Body of pancreas (tissue), 4 donors: ENCODE measurements around the gene PLCH1. TPM values are rescaled to one million over a fixed set of nuclear protein-coding genes. Genes with fewer than 3 reads are reported as not detected.

Experiments used
- ATAC-seq: fragments of 150-250 bp; one replicate; pipeline ENCODE4 v1.9.1; 2016
- DNase-seq, 4 donors: peaks; one replicate each; pipeline ENCODE4 v3.0.0-alpha.2; 2019
- H3K27ac ChIP-seq, 4 donors: fragments of 200-600 bp; sonication (generic); 1 replicate in 3 of 4; 2 replicates in 1 of 4; pipeline versions ENCODE4 v1.5.1 to v1.6.1; 2016 to 2019; ENCODE audit warnings: mild to moderate bottlenecking in 1 of 4, mixed read lengths in 1 of 4, moderate library complexity in 1 of 4
- H3K27me3 ChIP-seq, 2 donors: fragments of 200-600 bp; sonication (generic); one replicate each; pipeline ENCODE4 v1.6.0; 2016; ENCODE audit warnings: mild to moderate bottlenecking in 1 of 2
- H3K36me3 ChIP-seq, 2 donors: fragments of 200-600 bp; sonication (generic); replicated peaks in 1 of 2; 2 replicates each; pipeline ENCODE4 v1.5.1; 2016; ENCODE audit warnings: low read depth in 2 of 2; ENCODE audit not compliant: insufficient read depth in 1 of 2
- H3K4me1 ChIP-seq: fragments of 200-600 bp; sonication (generic); one replicate; pipeline ENCODE4 v1.6.0; 2016
- H3K4me3 ChIP-seq, 2 donors: fragments of 200-600 bp; sonication (generic); 1 replicate in 1 of 2; 2 replicates in 1 of 2; pipeline ENCODE4 v1.5.1; 2016 to 2019
- H3K9me3 ChIP-seq, 3 donors: fragments of 200-600 bp; sonication (generic); 1 replicate in 2 of 3; 2 replicates in 1 of 3; pipeline ENCODE4 v1.5.1; 2016
- POLR2A ChIP-seq, 3 donors: fragments of 450-650 bp; IDR thresholded peaks; one replicate each; pipeline ENCODE4 v1.6.1; 2016; ENCODE audit warnings: antibody characterized with exemption in 3 of 3, mild to moderate bottlenecking in 2 of 3
- WGBS, 2 donors: methylation state at CpG; one replicate each; pipeline ENCODE4 v1.1.5; 2017; 5-methylcytosine and 5-hydroxymethylcytosine counted together
- intact Hi-C: fragments of 100-400 bp; cut with DNase I; formaldehyde crosslinking; loops from one replicate; pipeline ENCODE4 v1.15.1; 2023
- total RNA-seq, 2 donors: library from RNA; depleted of rRNA; stranded (reverse); fragments of >200 nt; gene quantifications; one replicate each; pipeline ENCODE4 v1.1.0, GENCODE V29; 2016
- TF ChIP-seq, protein P1 (sequence below), 7 experiments: fragments of 450-650 bp in 4 of 7; fragments of 200-600 bp in 3 of 7; sonication (generic) in 3 of 7; IDR thresholded peaks; one replicate each; pipeline ENCODE4 v1.5.1; 2016 to 2019; ENCODE audit warnings: antibody characterized with exemption in 7 of 7

Gene PLCH1
- total RNA-seq, 2 donors from 2014 or later, result 3.0 to 5.2 TPM

DNA sequence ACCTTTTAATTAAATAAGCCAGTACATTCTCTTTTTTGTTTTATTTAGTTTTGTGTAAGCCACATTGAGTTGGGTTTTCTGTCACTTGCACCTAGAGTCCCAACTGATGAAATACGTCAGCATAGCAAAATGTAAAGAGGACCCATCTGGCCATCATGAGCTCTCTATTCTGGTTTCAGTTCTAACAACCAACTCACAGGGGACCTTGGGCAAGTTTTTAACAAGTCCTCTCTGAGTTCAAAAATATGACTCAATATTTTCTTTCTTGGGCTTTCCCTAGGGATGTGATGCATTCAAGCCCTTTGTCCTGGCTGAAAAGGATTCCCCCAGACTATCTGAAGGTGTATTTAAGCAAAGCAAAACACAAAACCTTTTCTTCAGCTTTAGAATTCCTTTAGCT lies 32.9 kb downstream of the PLCH1 start:
- intact Hi-C loops, result no loop called here
- 89% methylated on average over 1 of the region's 1 CpG for WGBS, 2 donors
- no peaks in the 10 kb centered on the region for H3K36me3 ChIP-seq
- H3K9me3 ChIP-seq, result no peaks in the 10 kb centered on the region
- no peaks in the 10 kb centered on the region for H3K4me1 ChIP-seq
- no peak overlapping the region for H3K27ac ChIP-seq
- ATAC-seq (no peak), DNase-seq (no peak)
- TF ChIP-seq, protein P1, sequence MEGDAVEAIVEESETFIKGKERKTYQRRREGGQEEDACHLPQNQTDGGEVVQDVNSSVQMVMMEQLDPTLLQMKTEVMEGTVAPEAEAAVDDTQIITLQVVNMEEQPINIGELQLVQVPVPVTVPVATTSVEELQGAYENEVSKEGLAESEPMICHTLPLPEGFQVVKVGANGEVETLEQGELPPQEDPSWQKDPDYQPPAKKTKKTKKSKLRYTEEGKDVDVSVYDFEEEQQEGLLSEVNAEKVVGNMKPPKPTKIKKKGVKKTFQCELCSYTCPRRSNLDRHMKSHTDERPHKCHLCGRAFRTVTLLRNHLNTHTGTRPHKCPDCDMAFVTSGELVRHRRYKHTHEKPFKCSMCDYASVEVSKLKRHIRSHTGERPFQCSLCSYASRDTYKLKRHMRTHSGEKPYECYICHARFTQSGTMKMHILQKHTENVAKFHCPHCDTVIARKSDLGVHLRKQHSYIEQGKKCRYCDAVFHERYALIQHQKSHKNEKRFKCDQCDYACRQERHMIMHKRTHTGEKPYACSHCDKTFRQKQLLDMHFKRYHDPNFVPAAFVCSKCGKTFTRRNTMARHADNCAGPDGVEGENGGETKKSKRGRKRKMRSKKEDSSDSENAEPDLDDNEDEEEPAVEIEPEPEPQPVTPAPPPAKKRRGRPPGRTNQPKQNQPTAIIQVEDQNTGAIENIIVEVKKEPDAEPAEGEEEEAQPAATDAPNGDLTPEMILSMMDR (IDR thresholded peaks at IDR 0.05), result no peak
- no peak for TF ChIP-seq POLR2A (IDR thresholded peaks at IDR 0.05)
- no peak overlapping the region for H3K4me3 ChIP-seq
- H3K27me3 ChIP-seq, result no peaks in the 10 kb centered on the region

DNA sequence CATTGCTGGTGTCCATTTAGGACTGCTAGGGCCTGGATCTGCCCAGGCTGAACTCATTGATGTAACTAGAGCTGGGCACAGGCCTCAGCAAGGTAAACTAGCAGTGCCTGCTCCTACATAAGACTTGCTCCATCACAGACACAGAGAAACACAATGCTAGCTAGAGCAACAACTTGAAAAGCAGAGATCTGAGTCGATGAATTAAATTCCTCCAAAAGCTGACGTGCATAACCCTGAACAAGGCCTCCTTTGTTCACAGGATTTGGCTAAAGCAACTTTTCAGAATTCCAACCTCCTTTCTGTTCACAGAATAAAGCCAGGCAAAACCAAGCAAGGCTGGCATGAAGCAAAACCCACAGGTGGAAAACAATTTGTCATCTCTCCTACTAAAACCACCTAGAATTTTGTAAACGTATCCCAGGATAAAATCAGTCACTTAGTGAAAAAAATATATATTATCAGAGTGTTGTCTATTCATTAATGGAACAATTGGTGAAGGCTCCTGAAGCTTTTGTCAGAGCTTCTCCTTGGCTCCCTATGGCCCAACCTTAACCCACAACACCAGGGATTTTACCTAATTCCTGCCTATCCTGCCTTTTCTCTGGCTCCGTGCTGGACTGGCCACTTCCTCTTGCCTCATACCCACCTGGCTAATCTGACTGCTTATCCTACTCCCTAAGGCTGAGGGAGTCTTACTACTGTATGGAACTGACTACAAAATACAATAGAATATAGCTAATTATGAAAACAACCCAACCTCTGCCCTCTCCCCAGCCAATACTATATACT lies 39.9 kb downstream of the PLCH1 start:
- H3K9me3 ChIP-seq, result no peaks in the 10 kb centered on the region
- peaks cover 7% of the 10 kb centered on the region for H3K4me1 ChIP-seq
- no peaks in the 10 kb centered on the region for H3K27me3 ChIP-seq
- peak; percentile 86 for ATAC-seq
- DNase-seq, result peak in 3 of 4 donors; percentile 23 to 34 (median 34)
- 41 to 46% methylated on average over 4 of the region's 4 CpGs for WGBS, 2 donors
- H3K4me3 ChIP-seq, result no peak overlapping the region
- peak overlapping the region; percentile 51 to 86 (median 80) for H3K27ac ChIP-seq
- TF ChIP-seq POLR2A (IDR thresholded peaks at IDR 0.05), result peak in 2 of 3 donors; percentile 32 to 39
- TF ChIP-seq, protein P1 (IDR thresholded peaks at IDR 0.05), result no peak
- H3K36me3 ChIP-seq, result no peaks in the 10 kb centered on the region
- intact Hi-C loops, result no loop called here

DNA sequence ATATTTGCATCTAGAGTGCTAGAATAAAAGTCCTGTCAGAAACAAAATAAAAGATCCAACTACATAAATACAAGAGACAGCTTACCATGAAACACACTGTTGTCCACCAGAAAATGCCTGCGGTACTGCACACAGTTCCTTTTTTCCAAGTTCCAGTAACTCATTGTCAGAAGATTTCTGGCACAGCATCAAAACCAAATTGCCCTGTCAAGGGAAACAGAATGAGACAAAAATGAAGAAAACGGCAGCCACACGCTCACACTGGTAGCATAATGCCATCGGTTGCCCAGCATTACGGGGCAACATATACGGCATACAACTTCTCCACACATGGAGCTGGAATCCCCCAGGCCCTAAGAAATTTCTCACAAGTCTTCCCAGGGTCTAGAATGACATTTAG lies 40.8 kb downstream of the PLCH1 start:
- Histone ChIP-seq H3K27ac (peak overlapping the region; percentile 8 to 86 (median 80)), H3K4me1 (peaks cover 7% of the 10 kb centered on the region), H3K9me3 (no peaks in the 10 kb centered on the region), H3K27me3 (no peaks in the 10 kb centered on the region), H3K36me3 (no peaks in the 10 kb centered on the region), H3K4me3 (no peak overlapping the region)
- ATAC-seq (no peak), DNase-seq (peak in 1 of 4 donors; percentile 23)
- TF ChIP-seq POLR2A (IDR thresholded peaks at IDR 0.05), result no peak
- WGBS, 2 donors, result 49 to 70% methylated on average over 6 of the region's 6 CpGs
- intact Hi-C loops, result no loop called here

DNA sequence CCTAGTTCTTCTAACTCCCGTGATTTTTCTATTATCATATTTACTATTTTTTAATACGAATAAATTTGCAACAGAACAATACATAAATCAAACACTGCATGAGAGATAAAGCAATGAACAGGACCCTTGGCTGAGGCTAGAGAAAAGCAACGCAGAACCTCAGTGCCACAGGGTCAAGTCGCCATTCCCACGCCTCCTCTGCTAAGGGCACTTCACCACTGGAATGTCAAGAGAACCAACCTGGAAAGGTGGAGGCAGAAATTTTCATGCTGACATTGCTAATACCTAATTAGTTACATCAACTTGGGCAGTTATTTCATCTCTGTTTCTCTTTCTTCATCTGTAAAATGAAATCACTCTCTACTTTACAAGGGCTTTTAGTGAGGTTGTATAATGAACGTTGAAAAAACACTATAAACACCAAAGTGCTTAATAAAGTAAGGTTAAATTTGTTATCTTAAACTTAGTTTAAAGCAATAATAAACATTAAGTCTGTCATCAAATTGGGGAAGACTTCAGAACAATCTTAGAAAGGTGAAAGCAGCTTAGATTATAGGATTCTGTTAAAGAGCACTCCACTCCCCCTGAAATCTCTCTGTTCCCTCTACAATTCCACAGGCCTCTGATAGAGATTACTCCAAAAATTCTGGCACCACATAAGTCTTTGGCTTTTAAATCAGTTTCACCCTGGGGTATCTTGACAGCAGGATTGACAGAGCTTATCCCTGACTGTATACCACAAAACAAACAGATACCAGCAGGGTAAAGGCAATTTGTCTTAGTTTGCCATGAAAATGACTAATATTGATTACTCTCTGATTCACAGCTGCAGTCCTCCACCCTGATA lies 41.9 kb downstream of the PLCH1 start:
- intact Hi-C loops, result no loop called here
- 56 to 61% methylated on average over 6 of the region's 6 CpGs for WGBS, 2 donors
- Histone ChIP-seq H3K27me3 (no peaks in the 10 kb centered on the region), H3K27ac (peak overlapping the region; percentile 3 to 86 (median 46)), H3K4me3 (no peak overlapping the region), H3K36me3 (no peaks in the 10 kb centered on the region), H3K9me3 (no peaks in the 10 kb centered on the region), H3K4me1 (peaks cover 7% of the 10 kb centered on the region)
- ATAC-seq (no peak), DNase-seq (no peak)
- no peak for TF ChIP-seq POLR2A (IDR thresholded peaks at IDR 0.05)
- TF ChIP-seq, protein P1 (IDR thresholded peaks at IDR 0.05), result no peak

DNA sequence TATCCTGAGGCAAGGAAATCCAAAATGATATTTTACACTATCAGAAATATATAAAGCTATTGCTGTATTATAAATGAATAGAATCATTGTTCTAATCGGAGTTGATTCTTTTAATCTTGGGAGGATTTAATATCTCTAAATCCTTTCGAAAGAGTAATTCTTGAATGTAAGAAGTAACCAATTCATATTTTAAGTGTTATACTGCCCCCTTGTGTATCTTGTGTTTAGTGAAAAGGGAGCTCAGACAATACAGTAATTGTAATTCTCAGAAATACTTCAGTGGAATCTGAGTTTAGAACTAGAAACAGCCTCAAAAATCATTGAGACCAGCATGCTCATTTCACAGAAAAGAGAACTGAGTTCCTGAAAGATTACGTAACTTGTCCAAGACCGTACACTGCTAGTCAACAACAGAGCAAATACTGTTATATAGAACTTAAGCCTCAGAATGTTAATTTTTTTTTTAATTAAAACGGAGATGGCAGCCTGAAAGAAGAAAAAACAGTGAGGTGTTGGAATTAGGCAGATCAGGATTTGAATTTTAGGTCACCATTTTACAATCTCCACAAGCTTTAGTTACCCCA lies 42.9 kb downstream of the PLCH1 start:
- peak overlapping the region in 1 of 4 donors; percentile 86 for H3K27ac ChIP-seq
- TF ChIP-seq, protein P1 (IDR thresholded peaks at IDR 0.05), result peak; percentile 13 to 82 (median 77)
- no peak for TF ChIP-seq POLR2A (IDR thresholded peaks at IDR 0.05)
- 9 to 10% methylated on average over 5 of the region's 5 CpGs for WGBS, 2 donors
- no peaks in the 10 kb centered on the region for H3K36me3 ChIP-seq
- ATAC-seq, result peak; percentile 54
- H3K9me3 ChIP-seq, result no peaks in the 10 kb centered on the region
- H3K4me1 ChIP-seq, result peaks cover 7% of the 10 kb centered on the region
- no peak overlapping the region for H3K4me3 ChIP-seq
- intact Hi-C loops, result no loop called here
- H3K27me3 ChIP-seq, result no peaks in the 10 kb centered on the region
- DNase-seq, result no peak
